SU-DHL-6 (cell line): ENCODE results near the gene BIN1.

Source experiments
- H2AFZ ChIP-seq: fragments of 200-600 bp; sonication (generic); 2 replicates; pipeline ENCODE4 v1.6.1; 2014; ENCODE audit warnings: low read depth, mild to moderate bottlenecking, moderate library complexity, mixed read lengths, antibody characterized with exemption, low read length; ENCODE audit not compliant: severe bottlenecking
- H3F3A ChIP-seq: fragments of 200-600 bp; shearing (Covaris generic); 2 replicates; pipeline ENCODE4 v1.6.0; 2016; ENCODE audit warnings: antibody characterized with exemption, mild to moderate bottlenecking; ENCODE audit not compliant: insufficient read depth
- H3K27ac ChIP-seq: fragments of 200-600 bp; sonication (generic); 2 replicates; pipeline ENCODE4 v1.5.1; 2016; ENCODE audit warnings: low read depth, mild to moderate bottlenecking, low read length, moderate library complexity, mixed read lengths
- H3K27me3 ChIP-seq: fragments of 200-600 bp; sonication (generic), shearing (Covaris generic); 2 replicates; pipeline ENCODE4 v1.6.0; 2014; ENCODE audit warnings: mild to moderate bottlenecking, low read length
- H3K36me3 ChIP-seq: fragments of 200-600 bp; sonication (generic); 2 replicates; pipeline ENCODE4 v1.6.1; 2014; ENCODE audit warnings: mild to moderate bottlenecking, low read length, mixed read lengths
- H3K4me2 ChIP-seq: fragments of 300-600, 200-600 bp; shearing (Covaris generic), sonication (generic); 2 replicates; pipeline ENCODE4 v1.6.0; 2014; ENCODE audit warnings: low read length, low read depth, mild to moderate bottlenecking; ENCODE audit not compliant: poor library complexity, severe bottlenecking
- H3K4me3 ChIP-seq: fragments of 200-600 bp; sonication (generic); 2 replicates; pipeline ENCODE4 v1.5.1; 2014; ENCODE audit warnings: antibody characterized with exemption, low read length, mild to moderate bottlenecking, mixed read lengths; ENCODE audit not compliant: insufficient read depth, poor library complexity, severe bottlenecking
- H3K79me2 ChIP-seq: fragments of 200-600 bp; sonication (generic); 2 replicates; pipeline ENCODE4 v1.6.1; 2014; ENCODE audit warnings: mild to moderate bottlenecking, low read length, moderate library complexity; ENCODE audit not compliant: insufficient read depth
- H3K9ac ChIP-seq: fragments of 200-600 bp; sonication (generic); 2 replicates; pipeline ENCODE4 v1.7.0; 2014; ENCODE audit warnings: mild to moderate bottlenecking, low read length
- H3K9me2 ChIP-seq: fragments of 200-600 bp; sonication (generic); replicated peaks from 2 replicates; pipeline ENCODE4 v1.6.1; 2014; ENCODE audit warnings: low read length; ENCODE audit not compliant: insufficient read depth
- H3K9me3 ChIP-seq: fragments of 200-600 bp; sonication (generic); 2 replicates; pipeline ENCODE4 v1.6.1; 2014; ENCODE audit warnings: low read length, mixed read lengths; ENCODE audit not compliant: insufficient read depth
- H4K20me1 ChIP-seq: fragments of 200-600 bp; sonication (generic); 2 replicates; pipeline ENCODE4 v1.6.1; 2014; ENCODE audit warnings: low read depth, mild to moderate bottlenecking, antibody characterized with exemption, low read length, moderate library complexity, mixed read lengths
- CTCF ChIP-seq: fragments of 200-600 bp; sonication (generic); IDR thresholded peaks from one replicate; pipeline ENCODE4 v1.5.1; 2017; ENCODE audit warnings: antibody characterized with exemption, mild to moderate bottlenecking, low read length, moderate library complexity; ENCODE audit not compliant: insufficient read depth, poor library complexity, severe bottlenecking
- EZH2phosphoT487 ChIP-seq: fragments of 200-600 bp; sonication (generic), shearing (Covaris generic); conservative IDR thresholded peaks from 2 replicates; pipeline ENCODE4 v1.6.1; 2018; ENCODE audit warnings: mild to moderate bottlenecking, antibody characterized with exemption, low read length, moderate library complexity, mixed read lengths

The BIN1 gene

GRCh38 chr2:127145280-127145895 is 38.4 kb upstream of the BIN1 start:
- Histone ChIP-seq H4K20me1 (no peaks in the 10 kb centered on the region), H3K27me3 (no peaks in the 10 kb centered on the region), H3K4me2 (no peak overlapping the region), H3K79me2 (no peaks in the 10 kb centered on the region), H3K4me3 (no peak overlapping the region), H2AFZ (no peak overlapping the region), H3K9ac (no peak overlapping the region), H3K36me3 (no peaks in the 10 kb centered on the region), H3F3A (no peaks in the 10 kb centered on the region), H3K9me3 (no peaks in the 10 kb centered on the region), H3K9me2 (no peaks in the 10 kb centered on the region), H3K27ac (no peak overlapping the region)
- TF ChIP-seq CTCF (no peak), EZH2phosphoT487 (no peak)

GRCh38 chr2:127143841-127144782 is 37.2 kb upstream of the BIN1 start:
- Histone ChIP-seq H3F3A (no peaks in the 10 kb centered on the region), H3K9ac (no peak overlapping the region), H3K36me3 (no peaks in the 10 kb centered on the region), H3K27ac (no peak overlapping the region), H3K4me2 (no peak overlapping the region), H2AFZ (no peak overlapping the region), H3K79me2 (no peaks in the 10 kb centered on the region), H3K27me3 (no peaks in the 10 kb centered on the region), H3K9me3 (0 out of 2 replicates have a peak, but pooled peaks cover 2% of the 10 kb centered on the region), H4K20me1 (no peaks in the 10 kb centered on the region), H3K4me3 (no peak overlapping the region), H3K9me2 (no peaks in the 10 kb centered on the region)
- no peak for TF ChIP-seq EZH2phosphoT487

- TF ChIP-seq EZH2phosphoT487 (no peak), CTCF (no peak)
- Histone ChIP-seq H3K4me2 (no peak overlapping the region), H4K20me1 (no peaks in the 10 kb centered on the region), H3K9me2 (no peaks in the 10 kb centered on the region), H3K4me3 (no peak overlapping the region), H3K27me3 (no peaks in the 10 kb centered on the region), H3K9ac (no peak overlapping the region), H2AFZ (no peak overlapping the region), H3K9me3 (0 out of 2 replicates have a peak, but pooled peaks cover 5% of the 10 kb centered on the region), H3K36me3 (no peaks in the 10 kb centered on the region), H3K27ac (no peak overlapping the region), H3K79me2 (no peaks in the 10 kb centered on the region), H3F3A (no peaks in the 10 kb centered on the region)
Measured at GRCh38 chr2:127142663-127143630, 36.0 kb upstream of the BIN1 start.
